ENCODE results near the gene CST9. TPM values are rescaled to one million over a fixed set of nuclear protein-coding genes. Genes with fewer than 3 reads are reported as not detected.
A peak's percentile ranks its signal among the peaks of the same experiment; 100 is the strongest.

The CST9 gene
- total and polyA plus RNA-seq, 2 of the 13 experiments (the other 11 are each of a cell fraction or from before 2014, with no cell fraction given): 0.07 TPM; not detected in 1

DNA sequence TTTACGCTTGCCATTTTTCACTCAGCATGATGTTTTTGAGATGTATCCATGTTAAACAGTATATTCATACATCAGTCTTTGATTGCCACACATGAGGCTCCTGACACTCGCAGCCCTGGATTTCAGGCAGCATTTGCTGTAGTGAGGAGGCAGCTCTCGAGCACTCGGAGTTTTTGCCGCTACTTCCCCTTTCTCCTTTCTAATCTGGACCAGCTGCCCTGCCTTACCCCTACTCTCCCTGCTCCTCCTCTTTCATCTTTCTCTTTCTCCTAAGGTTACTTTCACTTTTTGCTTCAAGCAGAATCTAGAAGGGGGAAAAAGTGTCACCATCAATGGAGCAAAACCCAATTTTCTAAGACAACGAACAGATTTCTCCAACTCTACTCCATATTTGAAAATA lies 37.9 kb upstream of the CST9 start (continued):
- TF ChIP-seq ZFP82 (CRISPR knock-in tag; IDR thresholded peaks at IDR 0.05; ENCODE audit: borderline replicate concordance) (no peak), TBX3 (IDR thresholded peaks at IDR 0.05; ENCODE audit: borderline replicate concordance) (no peak), ZNF383 (CRISPR knock-in tag; IDR thresholded peaks at IDR 0.05; ENCODE audit: borderline replicate concordance) (no peak), ZNF234 (CRISPR knock-in tag; conservative IDR thresholded peaks at IDR 0.05) (no peak), ZBTB20 (CRISPR knock-in tag; IDR thresholded peaks at IDR 0.05; ENCODE audit: borderline replicate concordance, low read depth) (no peak)

- H3K36me3 ChIP-seq (replicated peaks in 1 of 2; ENCODE audit: control insufficient read depth in 1 of 2, insufficient read depth in 2 of 2, low read length in 2 of 2): no peaks in the 10 kb centered on the region
- no peak overlapping the region for H3K4me3 ChIP-seq (replicated peaks in 1 of 3; ENCODE audit: insufficient read depth in 1 of 3, low read depth in 2 of 3, low read length in 3 of 3)
- FAIRE-seq (no peak), ATAC-seq (no peak), DNase-seq (ENCODE audit: low spot score) (no peak)
- no peaks in the 10 kb centered on the region for H3K9me3 ChIP-seq (ENCODE audit: low read length)
- no TSS peak for BruUV-seq (replicated peaks)
- H3K79me2 ChIP-seq (ENCODE audit: insufficient read depth, low read length): peaks cover 5% of the 10 kb centered on the region
- H3K4me1 ChIP-seq (ENCODE audit: insufficient read depth, low read length): peaks cover 55% of the 10 kb centered on the region
- CTCF ChIA-PET (ENCODE audit: low intra/inter-chr PET ratio, low total read pairs): interaction anchor here (1.8 to 2.1 kb wide), 2 partner anchors 24 to 26 kb away, joined by 4 to 9 read pairs; no protein-coding TSS in a partner anchor
- 62% methylated on average over 11 of the region's 12 CpGs for WGBS (ENCODE audit: low lambda C conversion rate)
- in situ Hi-C loops (cut with HindIII; ENCODE audit: extremely low pct_ligation_motif_present, low pct_unique_long_range_greater_than_20kb) (no loop called here), intact Hi-C loops (cut with micrococcal nuclease; ENCODE audit: unreplicated experiment) (loop anchor here (1.0 kb wide), 1 partner anchor 8 kb away; no protein-coding TSS in a partner anchor)
- H2AFZ ChIP-seq (ENCODE audit: low read length): no peak overlapping the region
- peak overlapping the region; percentile 4; the same call in 1 of the 2 replicates for H3K9ac ChIP-seq (ENCODE audit: insufficient read depth, low read depth, low read length)
- POLR2A ChIA-PET: interaction anchor here (0.9 to 18.0 kb wide), 10 partner anchors 9 to 221 kb away, joined by 3 to 543 read pairs (median 6); partner anchors contain the start of gene NAPB
- no peak overlapping the region for H3K27ac ChIP-seq (ENCODE audit: extremely low read length, insufficient read depth, low read length)
- peak overlapping the region; percentile 33; the same call in 1 of the 2 replicates for H3K4me2 ChIP-seq (ENCODE audit: low read depth, low read length)
- no peaks in the 10 kb centered on the region for H4K20me1 ChIP-seq (ENCODE audit: insufficient read depth, low read length)
- H3K27me3 ChIP-seq (ENCODE audit: control insufficient read depth in 1 of 2, insufficient read depth in 2 of 2, low read length in 2 of 2): no peaks in the 10 kb centered on the region; a peak in 1 of 5 replicates
- TF ChIP-seq ATF7-NPFF (CRISPR knock-in tag; IDR thresholded peaks at IDR 0.05; ENCODE audit: low read depth): no peak
- peak; percentile 31; the same call in 1 of the 2 replicates for TF ChIP-seq SAP130 (CRISPR knock-in tag; IDR thresholded peaks at IDR 0.05; ENCODE audit: low read depth)
- TF ChIP-seq ZNF337 (CRISPR knock-in tag; IDR thresholded peaks at IDR 0.05; ENCODE audit: borderline replicate concordance, low read depth): 0 out of 2 replicates have a peak, but pooled peaks have one; percentile 21
- peak; percentile 59; the same call in 1 of the 2 replicates for TF ChIP-seq ZNF34 (CRISPR knock-in tag; IDR thresholded peaks at IDR 0.05; ENCODE audit: borderline replicate concordance)
- no peak for TF ChIP-seq AHDC1 (CRISPR knock-in tag; IDR thresholded peaks at IDR 0.05; ENCODE audit: borderline replicate concordance)
- no peak for TF ChIP-seq TBP (CRISPR knock-in tag; IDR thresholded peaks at IDR 0.05)
- peak; percentile 31; the same call in 1 of the 2 replicates for TF ChIP-seq NR2F6 (IDR thresholded peaks at IDR 0.05)
- TF ChIP-seq NR2F6 (CRISPR knock-in tag; IDR thresholded peaks at IDR 0.05): no peak
- TF ChIP-seq ZBTB20 (CRISPR knock-in tag; IDR thresholded peaks at IDR 0.05; ENCODE audit: borderline replicate concordance, low read depth): no peak
- TF ChIP-seq ZNF30 (CRISPR knock-in tag; IDR thresholded peaks at IDR 0.05): no peak
- no peak for TF ChIP-seq EZH2 (conservative IDR thresholded peaks at IDR 0.05; ENCODE audit: low read depth, low read length)
- peak; percentile 46 for TF ChIP-seq ZFX (CRISPR knock-in tag; IDR thresholded peaks at IDR 0.05; ENCODE audit: low read depth)
- TF ChIP-seq RXRA (CRISPR knock-in tag; IDR thresholded peaks at IDR 0.05): no peak; the same call in 1 of the 2 replicates
- TF ChIP-seq ZNF816 (CRISPR knock-in tag; IDR thresholded peaks at IDR 0.05; ENCODE audit: borderline replicate concordance): no peak
These were observed 36.4 kb upstream of the CST9 start for GRCh38 chr20:23641936-23642751.

All from HepG2 (cell line).